K562 (cell line): Measurements from ENCODE around the gene XAGE1A. TPM values are rescaled to one million over a fixed set of nuclear protein-coding genes. Genes with fewer than 3 reads are reported as not detected.

Experiments
- ATAC-seq: fragments of 200-7000 bp; cut with Tn5 transposase; 3 replicates; pipeline ENCODE4 v1.9.1; 2020; ENCODE audit warnings: moderate library complexity
- BruUV-seq: library from RNA; stranded (reverse); fragments of 400-500 nt; replicated peaks from 2 replicates; lab custom pipeline; 2021; lab: Mats Ljungman, UMichigan
- CTCF ChIA-PET: fragments of 300-600 bp; formaldehyde crosslinking; extraction: SDS; loops from one replicate; lab custom pipeline; 2021; ENCODE audit warnings: low intra/inter-chr PET ratio; lab: Yijun Ruan, JAX
- POLR2A ChIA-PET: fragments of 300-600, 350-650 bp; sonication (Branson Sonifier 250); formaldehyde crosslinking; extraction: SDS; loops from one replicate; lab custom pipeline; 2021; ENCODE audit warnings: antibody characterized with exemption, inconsistent platforms; lab: Yijun Ruan, JAX
- DNase-seq, 4 experiments: peaks; one replicate each; pipeline versions ENCODE4 v3.0.0 to v3.0.0-alpha.2; 2011 to 2018; ENCODE audit warnings: low spot score in 3 of 4, mixed read lengths in 3 of 4; ENCODE audit errors: extremely low read depth in 1 of 4
- FAIRE-seq: peaks from 2 replicates; lab custom pipeline; 2011; peaks lifted over from hg19 to GRCh38; lab: Jason Lieb, UNC
- H2AFZ ChIP-seq: 2 replicates; pipeline ENCODE4 v1.6.0; 2011; ENCODE audit warnings: low read depth, low read length, control low read depth, inconsistent platforms
- H3K27ac ChIP-seq: fragments of 200-600 bp; 3 replicates; pipeline ENCODE4 v1.8.0; 2011; ENCODE audit warnings: low read depth, mild to moderate bottlenecking, control low read depth, inconsistent platforms, low read length, moderate library complexity, mixed read lengths; ENCODE audit errors: extremely low read depth
- H3K27me3 ChIP-seq, 2 experiments: fragments of 300-600 bp in 1 of 2; 2 replicates in 1 of 2; 3 replicates in 1 of 2; pipeline versions ENCODE4 v1.6.0 to v1.8.0; 2011; ENCODE audit warnings: inconsistent platforms in 2 of 2, low read length in 2 of 2, mild to moderate bottlenecking in 1 of 2, mixed read lengths in 1 of 2, moderate library complexity in 1 of 2; ENCODE audit not compliant: control insufficient read depth in 2 of 2, insufficient read depth in 2 of 2
- H3K36me3 ChIP-seq: fragments of 300-600 bp; 3 replicates; pipeline ENCODE4 v1.8.0; 2011; ENCODE audit warnings: mild to moderate bottlenecking, low read length, inconsistent platforms; ENCODE audit not compliant: control insufficient read depth, insufficient read depth
- H3K4me1 ChIP-seq, 2 experiments: fragments of 200-600 bp in 1 of 2; replicated peaks in 1 of 2; 2 replicates in 1 of 2; 3 replicates in 1 of 2; pipeline versions ENCODE4 v1.5.1 to v1.8.0; 2011; ENCODE audit warnings: inconsistent platforms in 2 of 2, low read length in 2 of 2, mild to moderate bottlenecking in 1 of 2, mixed read lengths in 1 of 2, moderate library complexity in 1 of 2; ENCODE audit not compliant: control insufficient read depth in 2 of 2, insufficient read depth in 2 of 2
- H3K4me2 ChIP-seq: 2 replicates; pipeline ENCODE4 v1.6.1; 2011; ENCODE audit warnings: low read length, control low read depth, inconsistent platforms, mixed read lengths; ENCODE audit not compliant: insufficient read depth
- H3K4me3 ChIP-seq: fragments of 200-600 bp; sonication (generic), shearing (Covaris generic); 2 replicates; pipeline ENCODE4 v1.5.1; 2016; ENCODE audit warnings: control low read depth, inconsistent platforms
- H3K79me2 ChIP-seq: fragments of 200-600 bp; 3 replicates; pipeline ENCODE4 v1.8.0; 2011; ENCODE audit warnings: low read length, inconsistent platforms; ENCODE audit not compliant: control insufficient read depth, insufficient read depth
- H3K9ac ChIP-seq, 2 experiments: 2 replicates each; pipeline versions ENCODE4 v1.6.0 to v1.6.1; 2011; ENCODE audit warnings: low read depth in 2 of 2, low read length in 2 of 2, control low read depth in 1 of 2, inconsistent platforms in 1 of 2, mild to moderate bottlenecking in 1 of 2, mixed read lengths in 1 of 2; ENCODE audit not compliant: insufficient read depth in 1 of 2
- H3K9me1 ChIP-seq: one replicate; pipeline ENCODE4 v1.6.0; 2011; ENCODE audit warnings: inconsistent platforms, mild to moderate bottlenecking, low read length, moderate library complexity; ENCODE audit not compliant: control insufficient read depth, insufficient read depth
- H3K9me3 ChIP-seq: replicated peaks from 2 replicates; pipeline ENCODE4 v1.5.1; 2011; ENCODE audit warnings: low read depth, low read length, inconsistent platforms; ENCODE audit not compliant: control insufficient read depth, insufficient read depth
- H4K20me1 ChIP-seq: replicated peaks from 2 replicates; pipeline ENCODE4 v1.6.1; 2011; ENCODE audit warnings: low read length, inconsistent platforms, mixed read lengths; ENCODE audit not compliant: control insufficient read depth, insufficient read depth
- AFF4 ChIP-seq: sonication (generic); formaldehyde crosslinking; IDR thresholded peaks from 2 replicates; pipeline ENCODE4 v1.8.0; 2023; ENCODE audit warnings: mild to moderate bottlenecking, missing genetic modification reagents
- BCLAF1 ChIP-seq, 2 experiments: fragments of 450-650 bp in 1 of 2; IDR thresholded peaks; 2 replicates each; pipeline ENCODE4 v1.6.1; 2011 to 2017; ENCODE audit warnings: low read depth in 2 of 2, antibody characterized with exemption in 1 of 2, borderline replicate concordance in 1 of 2, low read length in 1 of 2, mild to moderate bottlenecking in 1 of 2, mixed read lengths in 1 of 2; ENCODE audit not compliant: control insufficient read depth in 1 of 2
- CTBP1 ChIP-seq: fragments of 450-650 bp; IDR thresholded peaks from 2 replicates; pipeline ENCODE4 v1.6.1; 2016; ENCODE audit warnings: borderline replicate concordance
- L3MBTL2 ChIP-seq: fragments of 450-650 bp; IDR thresholded peaks from 2 replicates; pipeline ENCODE4 v1.6.1; 2016; ENCODE audit warnings: mild to moderate bottlenecking, moderate library complexity
- MLX ChIP-seq, 2 experiments: fragments of 450-650 bp in 1 of 2; sonication (generic) in 1 of 2; formaldehyde crosslinking; conservative IDR thresholded peaks; 2 replicates each; pipeline versions ENCODE4 v1.4.0 to v1.8.1; 2020 to 2022; ENCODE audit warnings: mild to moderate bottlenecking in 1 of 2, missing genetic modification reagents in 1 of 2
- MYNN ChIP-seq, 2 experiments: sonication (generic); formaldehyde crosslinking in 1 of 2; IDR thresholded peaks; 2 replicates each; pipeline versions ENCODE4 v1.5.0 to v1.6.1; 2016 to 2020; ENCODE audit warnings: antibody characterized with exemption in 1 of 2, missing genetic modification reagents in 1 of 2
- RUNX1 ChIP-seq: sonication (generic); IDR thresholded peaks from 2 replicates; pipeline ENCODE4 v1.6.1; 2016; ENCODE audit warnings: antibody characterized with exemption, low read depth
- SMAD1 ChIP-seq: fragments of 150-350 bp; IDR thresholded peaks from 2 replicates; pipeline ENCODE4 v1.6.1; 2014; ENCODE audit warnings: low read length, low read depth; ENCODE audit not compliant: partially characterized antibody
- THRA ChIP-seq: fragments of 450-650 bp; IDR thresholded peaks from 2 replicates; pipeline ENCODE4 v1.6.1; 2017; ENCODE audit warnings: mild to moderate bottlenecking, moderate library complexity
- ZFP30 ChIP-seq: fragments of 250-450 bp; sonication (Bioruptor Pico); IDR thresholded peaks from 2 replicates; pipeline ENCODE4 v1.8.0; 2022; ENCODE audit warnings: moderate library complexity, mild to moderate bottlenecking, inconsistent platforms, borderline replicate concordance
- ZNF24 ChIP-seq: fragments of 450-650 bp; IDR thresholded peaks from 2 replicates; pipeline ENCODE4 v1.6.1; 2016
- ZNF766 ChIP-seq: fragments of 200-800 bp; sonication (Bioruptor generic); conservative IDR thresholded peaks from 2 replicates; pipeline ENCODE4 v1.6.1; 2016; ENCODE audit warnings: missing genetic modification characterization, missing compliant biosample characterization
- WGBS: fragments of 100-300 bp; shearing (Covaris generic); methylation state at CpG from one replicate; pipeline ENCODE4 v1.1.6; 2016; ENCODE audit warnings: low coverage, mixed read lengths; ENCODE audit not compliant: insufficient coverage; ENCODE audit errors: missing lambda C conversion rate; 5-methylcytosine and 5-hydroxymethylcytosine counted together
- in situ Hi-C: fragments of 300-500 bp; cut with MboI; formaldehyde crosslinking; loops from 4 replicates; pipeline ENCODE4 v1.15.0; 2018; ENCODE audit warnings: inconsistent platforms, mixed read lengths
- intact Hi-C: fragments of 100-400 bp; cut with micrococcal nuclease; formaldehyde crosslinking; loops from 2 replicates; pipeline ENCODE4 v1.14.2; 2022
- polyA plus RNA-seq, 8 experiments: library from polyadenylated mRNA; depleted of rRNA in 4 of 8; stranded (reverse) in 5 of 8; unstranded in 3 of 8; fragments of >200 nt; fragmentation: Nextera tagmentation in 2 of 8; fragmentation: Illumina TruSeq in 1 of 8; extraction: Ambion mirVana in 2 of 8; extraction: Trizol in 1 of 8; gene quantifications; 2 replicates each; pipeline versions ENCODE4 v1.2.1 to v1.2.3, GENCODE V29; 2011 to 2014; ENCODE audit warnings: inconsistent platforms in 1 of 8, missing spikeins in 1 of 8
- total RNA-seq, 7 experiments: library from RNA; depleted of rRNA in 6 of 7; stranded (reverse); fragments of >200 nt in 6 of 7; fragmentation: Illumina TruSeq in 2 of 7; extraction: Trizol in 2 of 7; gene quantifications; 2 replicates each; pipeline versions ENCODE4 v1.2.1 to v1.2.3, GENCODE V29; 2011 to 2021; ENCODE audit warnings: low replicate concordance in 1 of 7

The XAGE1A gene
- total and polyA plus RNA-seq, 9 of the 15 experiments (the other 6 are each of a cell fraction or from before 2014, with no cell fraction given): 21.1 to 715 (median 306) TPM

- ATAC-seq: no peak
- BruUV-seq: no TSS peak
- CTCF ChIA-PET: no interaction called here
- TF ChIP-seq RUNX1 (no peak), SMAD1 (no peak), ZNF24 (no peak), L3MBTL2 (no peak), ZFP30 (CRISPR knock-in tag) (no peak), AFF4 (CRISPR knock-in tag) (no peak), ZNF766 (no peak), CTBP1 (no peak), MYNN (IDR thresholded peaks at IDR 0.05) (no peak), MYNN (CRISPR knock-in tag; IDR thresholded peaks at IDR 0.05) (no peak), MLX (CRISPR knock-in tag; conservative IDR thresholded peaks at IDR 0.05) (no peak), THRA (no peak), BCLAF1 (IDR thresholded peaks at IDR 0.05; ENCODE audit: borderline replicate concordance in 1 of 2, control insufficient read depth in 1 of 2, low read depth in 2 of 2, low read length in 1 of 2) (no peak)
Observed at GRCh38 chrX:52544147-52544840, 48.7 kb downstream of the XAGE1A start.

More at GRCh38 chrX:52544147-52544840, 48.7 kb downstream of the XAGE1A start:
- DNase-seq: no peak
- in situ Hi-C loops: loop anchor here (5.0 kb wide), 1 partner anchor 62 kb away; no protein-coding TSS in a partner anchor
- Histone ChIP-seq H3K79me2 (no peaks in the 10 kb centered on the region), H4K20me1 (no peaks in the 10 kb centered on the region), H3K4me1 (no peaks in the 10 kb centered on the region), H3K4me3 (no peak overlapping the region), H3K9me3 (no peaks in the 10 kb centered on the region), H3K9ac (no peak overlapping the region), H3K4me2 (no peak overlapping the region), H3K9me1 (no peaks in the 10 kb centered on the region), H3K27ac (no peak overlapping the region), H2AFZ (no peak overlapping the region), H3K27me3 (peaks cover 0 to 13% of the 10 kb centered on the region in 2 experiments; a peak in 2 of 5 replicates), H3K36me3 (no peaks in the 10 kb centered on the region)
- POLR2A ChIA-PET: no interaction called here
- no peak for FAIRE-seq
- WGBS: 2% methylated on average over 11 of the region's 21 CpGs
- intact Hi-C loops: no loop called here
